ENCODE measurements around the gene DUOX1. TPM values are rescaled to one million over a fixed set of nuclear protein-coding genes. Genes with fewer than 3 reads are reported as not detected.
A peak's percentile ranks its signal among the peaks of the same experiment; 100 is the strongest.

DUOX1 gene
- total and polyA plus RNA-seq, 8 donors, result 2.9 to 114 (median 62.6) TPM; not detected in 1

GRCh38 chr15:45199136-45199810 lies 69.5 kb downstream of the DUOX1 start:
- H3K4me1 ChIP-seq, result peaks cover 0 to 26% (median 14%) of the 10 kb centered on the region in 4 donors
- no peaks in the 10 kb centered on the region for H3K9me3 ChIP-seq
- peak overlapping the region; percentile 55 to 65 (median 58) for H3K4me3 ChIP-seq
- H3K27me3 ChIP-seq, result no peaks in the 10 kb centered on the region
- peak overlapping the region; percentile 88 to 99 (median 97) for H3K27ac ChIP-seq
- intact Hi-C loops (cut with DNase I; ENCODE audit: low total_unique reads), result no loop called here
- no peaks in the 10 kb centered on the region for H3K36me3 ChIP-seq
- 1 to 3% (median 1%) methylated on average over 25 of the region's 25 CpGs for WGBS, 5 donors
- TF ChIP-seq POLR2AphosphoS5 (IDR thresholded peaks at IDR 0.05) (no peak), CTCF (IDR thresholded peaks at IDR 0.05) (peak in 1 of 7 experiments; percentile 1), POLR2A (IDR thresholded peaks at IDR 0.05) (no peak), EP300 (IDR thresholded peaks at IDR 0.05) (no peak)
- peak in 1 of 2 donors; percentile 67 for DNase-seq

- TF ChIP-seq EP300 (IDR thresholded peaks at IDR 0.05) (no peak), POLR2AphosphoS5 (IDR thresholded peaks at IDR 0.05) (peak; percentile 62 to 97 (median 97)), POLR2A (IDR thresholded peaks at IDR 0.05) (peak in 2 of 4 donors; percentile 62 to 83), CTCF (IDR thresholded peaks at IDR 0.05) (peak in 1 of 7 experiments; percentile 4)
- WGBS, 5 donors, result 0 to 1% (median 1%) methylated on average over 34 of the region's 34 CpGs
- Histone ChIP-seq H3K9me3 (no peaks in the 10 kb centered on the region), H3K27ac (peak overlapping the region; percentile 92 to 99 (median 97)), H3K36me3 (no peaks in the 10 kb centered on the region), H3K27me3 (no peaks in the 10 kb centered on the region), H3K4me1 (peaks cover 0 to 26% (median 14%) of the 10 kb centered on the region in 4 donors), H3K4me3 (peak overlapping the region; percentile 55 to 65 (median 58))
- DNase-seq, result peak; percentile 97 to 98
- intact Hi-C loops (cut with DNase I; ENCODE audit: low total_unique reads), result loop anchor here (10.0 kb wide), 1 partner anchor 205 kb away; a partner anchor contains a TSS
Observed at GRCh38 chr15:45200001-45200798, 70.4 kb downstream of the DUOX1 start.

GRCh38 chr15:45200799-45201556 lies 71.2 kb downstream of the DUOX1 start:
- intact Hi-C loops (cut with DNase I; ENCODE audit: low total_unique reads), result loop anchor here (10.0 kb wide), 1 partner anchor 204 kb away; a partner anchor contains a TSS
- Histone ChIP-seq H3K9me3 (no peaks in the 10 kb centered on the region), H3K4me1 (peaks cover 0 to 26% (median 14%) of the 10 kb centered on the region in 4 donors), H3K27me3 (no peaks in the 10 kb centered on the region), H3K27ac (peak overlapping the region; percentile 92 to 99 (median 97)), H3K36me3 (no peaks in the 10 kb centered on the region), H3K4me3 (peak overlapping the region; percentile 55 to 65 (median 58))
- DNase-seq, result peak; percentile 76 to 95
- WGBS, 5 donors, result 4 to 8% (median 6%) methylated on average over 22 to 34 of the region's 34 CpGs
- TF ChIP-seq CTCF (IDR thresholded peaks at IDR 0.05) (no peak), POLR2A (IDR thresholded peaks at IDR 0.05) (no peak), EP300 (IDR thresholded peaks at IDR 0.05) (no peak), POLR2AphosphoS5 (IDR thresholded peaks at IDR 0.05) (peak in 1 of 3 donors; percentile 20)

GRCh38 chr15:45201557-45201859 lies 71.7 kb downstream of the DUOX1 start:
- Histone ChIP-seq H3K36me3 (no peaks in the 10 kb centered on the region), H3K27me3 (no peaks in the 10 kb centered on the region), H3K4me3 (peak overlapping the region in 1 of 4 donors; percentile 58), H3K27ac (peak overlapping the region in 4 of 5 donors; percentile 96 to 99 (median 98)), H3K9me3 (no peaks in the 10 kb centered on the region), H3K4me1 (peaks cover 0 to 26% (median 14%) of the 10 kb centered on the region in 4 donors)
- TF ChIP-seq CTCF (IDR thresholded peaks at IDR 0.05) (no peak), EP300 (IDR thresholded peaks at IDR 0.05) (no peak)
- WGBS, 5 donors, result 67 to 83% (median 68%) methylated on average over 3 of the region's 3 CpGs
- no peak for DNase-seq
- intact Hi-C loops (cut with DNase I; ENCODE audit: low total_unique reads), result loop anchor here (10.0 kb wide), 1 partner anchor 203 kb away; a partner anchor contains a TSS
